ENCODE data around the gene B4GALNT2.

Gene B4GALNT2

DNA sequence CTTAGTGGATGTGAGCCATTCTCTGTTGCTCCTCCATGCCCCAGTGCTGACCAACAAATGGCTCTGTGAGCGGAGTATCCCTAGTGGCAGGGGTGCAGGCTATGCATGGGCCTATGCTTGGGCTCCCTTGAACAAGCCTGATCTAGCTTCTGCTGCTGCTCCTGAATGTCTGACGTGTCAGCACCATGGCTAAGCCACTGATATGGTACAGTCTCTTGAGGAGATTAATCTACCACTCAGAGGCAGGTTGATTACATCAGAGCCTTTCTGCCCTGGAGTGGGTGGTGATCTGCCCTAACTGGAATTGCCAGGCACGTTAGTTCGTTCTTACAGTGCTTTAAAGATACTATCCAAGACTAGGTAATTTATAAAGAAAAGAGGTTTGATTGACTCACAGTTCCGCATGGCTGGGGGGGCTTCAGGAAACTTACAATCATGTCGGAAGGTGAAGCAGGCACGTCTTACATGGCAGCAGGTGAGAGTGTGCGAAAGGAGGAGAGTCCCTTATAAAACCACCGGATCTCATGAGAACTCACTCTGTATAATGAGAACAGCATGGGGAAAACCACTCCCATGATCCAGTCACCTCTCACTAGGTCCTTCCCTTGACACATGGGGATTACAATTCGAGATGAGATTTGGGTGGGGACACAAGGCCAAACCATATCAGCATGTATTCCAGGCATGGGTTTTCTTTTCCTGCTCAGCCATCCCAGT lies 41.5 kb upstream of the B4GALNT2 start:
- Histone ChIP-seq H3K27me3 (ENCODE audit: insufficient read depth, low read length, poor library complexity, severe bottlenecking) (no peaks in the 10 kb centered on the region), H3K9me2 (replicated peaks; ENCODE audit: low read depth, low read length) (no peaks in the 10 kb centered on the region), H2AFZ (ENCODE audit: low read length) (no peak overlapping the region), H3K4me2 (ENCODE audit: low read depth, low read length, poor library complexity, severe bottlenecking) (no peak overlapping the region), H4K20me1 (ENCODE audit: insufficient read depth, low read length, poor library complexity, severe bottlenecking) (no peaks in the 10 kb centered on the region), H3K9me3 (ENCODE audit: insufficient read depth, low read depth, low read length) (no peaks in the 10 kb centered on the region), H3K36me3 (ENCODE audit: insufficient read depth, low read length) (no peaks in the 10 kb centered on the region), H3K4me3 (ENCODE audit: low read length, poor library complexity, severe bottlenecking) (no peak overlapping the region), H3K9ac (ENCODE audit: low read depth, low read length, poor library complexity, severe bottlenecking) (no peak overlapping the region), H3K79me2 (ENCODE audit: insufficient read depth, low read length) (no peaks in the 10 kb centered on the region), H3K4me1 (ENCODE audit: insufficient read depth, low read length, poor library complexity, severe bottlenecking) (no peaks in the 10 kb centered on the region), H3F3A (ENCODE audit: low read depth) (no peaks in the 10 kb centered on the region)
- TF ChIP-seq, protein P1, sequence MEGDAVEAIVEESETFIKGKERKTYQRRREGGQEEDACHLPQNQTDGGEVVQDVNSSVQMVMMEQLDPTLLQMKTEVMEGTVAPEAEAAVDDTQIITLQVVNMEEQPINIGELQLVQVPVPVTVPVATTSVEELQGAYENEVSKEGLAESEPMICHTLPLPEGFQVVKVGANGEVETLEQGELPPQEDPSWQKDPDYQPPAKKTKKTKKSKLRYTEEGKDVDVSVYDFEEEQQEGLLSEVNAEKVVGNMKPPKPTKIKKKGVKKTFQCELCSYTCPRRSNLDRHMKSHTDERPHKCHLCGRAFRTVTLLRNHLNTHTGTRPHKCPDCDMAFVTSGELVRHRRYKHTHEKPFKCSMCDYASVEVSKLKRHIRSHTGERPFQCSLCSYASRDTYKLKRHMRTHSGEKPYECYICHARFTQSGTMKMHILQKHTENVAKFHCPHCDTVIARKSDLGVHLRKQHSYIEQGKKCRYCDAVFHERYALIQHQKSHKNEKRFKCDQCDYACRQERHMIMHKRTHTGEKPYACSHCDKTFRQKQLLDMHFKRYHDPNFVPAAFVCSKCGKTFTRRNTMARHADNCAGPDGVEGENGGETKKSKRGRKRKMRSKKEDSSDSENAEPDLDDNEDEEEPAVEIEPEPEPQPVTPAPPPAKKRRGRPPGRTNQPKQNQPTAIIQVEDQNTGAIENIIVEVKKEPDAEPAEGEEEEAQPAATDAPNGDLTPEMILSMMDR (conservative IDR thresholded peaks at IDR 0.05; ENCODE audit: low read length) = no peak
- no peak for TF ChIP-seq EZH2phosphoT487 (IDR thresholded peaks at IDR 0.05; ENCODE audit: borderline replicate concordance)

DNA sequence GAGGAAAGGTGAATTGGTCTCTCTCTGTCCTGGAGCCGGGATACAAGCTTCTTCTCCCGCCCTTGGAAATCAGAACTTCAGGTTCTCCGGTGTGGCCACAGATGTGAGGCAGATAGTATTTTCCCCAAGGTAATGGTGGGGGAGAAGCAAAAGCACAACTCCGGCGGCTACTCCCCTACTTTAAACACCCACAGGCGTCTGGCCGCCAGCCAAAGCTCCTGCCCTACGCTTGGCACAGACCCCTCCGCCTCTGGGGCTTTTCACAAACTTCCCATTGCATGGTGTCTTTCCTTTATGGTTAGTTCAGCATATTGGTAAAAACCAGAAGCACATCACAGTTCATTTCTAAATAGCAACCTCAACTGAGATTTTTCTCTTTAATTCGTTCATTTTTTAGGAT lies 39.4 kb upstream of the B4GALNT2 start:
- Histone ChIP-seq H3K9me3 (ENCODE audit: insufficient read depth, low read depth, low read length) (no peaks in the 10 kb centered on the region), H3K4me1 (ENCODE audit: insufficient read depth, low read length, poor library complexity, severe bottlenecking) (no peaks in the 10 kb centered on the region), H3K4me2 (ENCODE audit: low read depth, low read length, poor library complexity, severe bottlenecking) (no peak overlapping the region), H3F3A (ENCODE audit: low read depth) (no peaks in the 10 kb centered on the region), H3K9ac (ENCODE audit: low read depth, low read length, poor library complexity, severe bottlenecking) (no peak overlapping the region), H3K4me3 (ENCODE audit: low read length, poor library complexity, severe bottlenecking) (no peak overlapping the region), H2AFZ (ENCODE audit: low read length) (no peak overlapping the region), H3K36me3 (ENCODE audit: insufficient read depth, low read length) (no peaks in the 10 kb centered on the region), H4K20me1 (ENCODE audit: insufficient read depth, low read length, poor library complexity, severe bottlenecking) (no peaks in the 10 kb centered on the region), H3K27me3 (ENCODE audit: insufficient read depth, low read length, poor library complexity, severe bottlenecking) (no peaks in the 10 kb centered on the region), H3K79me2 (ENCODE audit: insufficient read depth, low read length) (no peaks in the 10 kb centered on the region), H3K9me2 (replicated peaks; ENCODE audit: low read depth, low read length) (no peaks in the 10 kb centered on the region)
- TF ChIP-seq, protein P1 (conservative IDR thresholded peaks at IDR 0.05; ENCODE audit: low read length) = no peak
- TF ChIP-seq EZH2phosphoT487 (IDR thresholded peaks at IDR 0.05; ENCODE audit: borderline replicate concordance) = no peak

DNA sequence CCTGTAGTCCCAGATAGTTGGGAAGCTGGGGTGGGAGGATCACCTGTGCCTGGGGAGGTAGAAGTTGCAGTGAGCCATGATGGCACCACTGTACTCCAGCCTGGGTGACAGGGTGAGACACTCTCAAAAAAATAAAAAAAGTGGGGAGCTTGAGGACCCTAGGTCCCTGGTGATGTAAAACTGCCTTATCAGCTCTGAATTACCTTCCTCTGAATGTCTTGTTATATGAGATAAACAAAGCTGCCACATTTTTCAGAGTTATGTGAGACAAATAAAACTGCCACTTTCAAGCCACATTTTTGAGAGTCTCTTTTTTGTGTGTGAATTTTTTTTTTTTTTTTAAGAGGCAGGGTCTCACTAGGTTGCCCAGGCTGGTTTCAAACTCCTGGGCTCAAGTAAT lies 32.0 kb upstream of the B4GALNT2 start:
- Histone ChIP-seq H3K4me2 (ENCODE audit: low read depth, low read length, poor library complexity, severe bottlenecking) (no peak overlapping the region), H3K9me3 (ENCODE audit: insufficient read depth, low read depth, low read length) (no peaks in the 10 kb centered on the region), H3K9ac (ENCODE audit: low read depth, low read length, poor library complexity, severe bottlenecking) (no peak overlapping the region), H3K4me3 (ENCODE audit: low read length, poor library complexity, severe bottlenecking) (no peak overlapping the region), H4K20me1 (ENCODE audit: insufficient read depth, low read length, poor library complexity, severe bottlenecking) (no peaks in the 10 kb centered on the region), H3K4me1 (ENCODE audit: insufficient read depth, low read length, poor library complexity, severe bottlenecking) (no peaks in the 10 kb centered on the region), H3K9me2 (replicated peaks; ENCODE audit: low read depth, low read length) (no peaks in the 10 kb centered on the region), H2AFZ (ENCODE audit: low read length) (no peak overlapping the region), H3K36me3 (ENCODE audit: insufficient read depth, low read length) (no peaks in the 10 kb centered on the region), H3K79me2 (ENCODE audit: insufficient read depth, low read length) (no peaks in the 10 kb centered on the region), H3F3A (ENCODE audit: low read depth) (no peaks in the 10 kb centered on the region), H3K27me3 (ENCODE audit: insufficient read depth, low read length, poor library complexity, severe bottlenecking) (no peaks in the 10 kb centered on the region)
- TF ChIP-seq EZH2phosphoT487 (IDR thresholded peaks at IDR 0.05; ENCODE audit: borderline replicate concordance) = no peak
- TF ChIP-seq, protein P1 (conservative IDR thresholded peaks at IDR 0.05; ENCODE audit: low read length) = no peak
